ENCODE measurements around the gene UBR3. TPM values are rescaled to one million over a fixed set of nuclear protein-coding genes. Genes with fewer than 3 reads are reported as not detected.

UBR3 gene
- 28.1 and 38.0 TPM in 2 replicates for total RNA-seq

GRCh38 chr2:169827272-169828140, at the start of gene UBR3:
UBR3 (plus strand) TSS chr2:169827454; CDS start chr2:169827508, 54 bp downstream.

DNA sequence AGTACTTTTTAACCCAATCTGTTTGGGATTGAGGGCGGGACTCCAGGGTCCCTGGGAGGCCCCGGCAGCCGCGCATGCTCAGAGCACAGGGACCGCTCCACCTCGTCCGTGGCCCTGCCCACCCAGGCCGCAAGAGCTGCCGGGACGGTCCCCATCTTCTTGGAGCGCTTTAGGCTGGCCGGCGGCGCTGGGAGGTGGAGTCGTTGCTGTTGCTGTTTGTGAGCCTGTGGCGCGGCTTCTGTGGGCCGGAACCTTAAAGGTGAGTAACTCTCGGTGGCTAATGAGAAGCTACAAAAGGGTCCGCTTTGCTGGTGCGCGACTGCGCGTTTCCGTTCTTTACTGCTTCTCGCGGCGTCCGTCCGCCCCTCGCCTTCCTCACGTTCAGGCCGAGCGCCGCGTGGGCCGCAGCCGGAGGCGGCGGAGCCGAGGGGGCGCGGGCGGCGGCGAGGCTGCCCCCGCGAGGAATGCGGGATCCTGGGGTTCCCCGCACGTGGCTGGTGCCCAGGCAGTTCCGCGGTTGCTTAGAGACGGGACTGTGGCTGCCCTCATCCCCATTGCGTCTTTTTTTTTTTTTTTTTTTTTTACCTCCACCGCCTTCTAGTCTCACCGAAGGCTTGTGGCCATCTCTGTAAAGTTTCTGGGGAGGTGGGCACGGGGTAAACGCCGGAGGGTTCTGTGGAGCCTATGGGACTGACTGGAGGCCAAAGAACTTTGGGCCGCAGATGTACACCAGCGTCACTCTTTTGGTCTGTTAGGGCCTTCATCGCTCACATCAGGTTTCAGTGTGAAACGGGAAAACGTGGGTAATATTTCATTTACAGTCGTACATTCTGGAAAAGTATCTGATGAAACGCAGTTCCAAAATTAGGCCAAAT, 28.3 kb upstream of the UBR3 start, which contains the start of gene SSB:
SSB (plus strand) TSS at position 154 of the 875 bp plus-strand sequence. CDS start 2,090 bp downstream, outside the sequence.

DNA sequence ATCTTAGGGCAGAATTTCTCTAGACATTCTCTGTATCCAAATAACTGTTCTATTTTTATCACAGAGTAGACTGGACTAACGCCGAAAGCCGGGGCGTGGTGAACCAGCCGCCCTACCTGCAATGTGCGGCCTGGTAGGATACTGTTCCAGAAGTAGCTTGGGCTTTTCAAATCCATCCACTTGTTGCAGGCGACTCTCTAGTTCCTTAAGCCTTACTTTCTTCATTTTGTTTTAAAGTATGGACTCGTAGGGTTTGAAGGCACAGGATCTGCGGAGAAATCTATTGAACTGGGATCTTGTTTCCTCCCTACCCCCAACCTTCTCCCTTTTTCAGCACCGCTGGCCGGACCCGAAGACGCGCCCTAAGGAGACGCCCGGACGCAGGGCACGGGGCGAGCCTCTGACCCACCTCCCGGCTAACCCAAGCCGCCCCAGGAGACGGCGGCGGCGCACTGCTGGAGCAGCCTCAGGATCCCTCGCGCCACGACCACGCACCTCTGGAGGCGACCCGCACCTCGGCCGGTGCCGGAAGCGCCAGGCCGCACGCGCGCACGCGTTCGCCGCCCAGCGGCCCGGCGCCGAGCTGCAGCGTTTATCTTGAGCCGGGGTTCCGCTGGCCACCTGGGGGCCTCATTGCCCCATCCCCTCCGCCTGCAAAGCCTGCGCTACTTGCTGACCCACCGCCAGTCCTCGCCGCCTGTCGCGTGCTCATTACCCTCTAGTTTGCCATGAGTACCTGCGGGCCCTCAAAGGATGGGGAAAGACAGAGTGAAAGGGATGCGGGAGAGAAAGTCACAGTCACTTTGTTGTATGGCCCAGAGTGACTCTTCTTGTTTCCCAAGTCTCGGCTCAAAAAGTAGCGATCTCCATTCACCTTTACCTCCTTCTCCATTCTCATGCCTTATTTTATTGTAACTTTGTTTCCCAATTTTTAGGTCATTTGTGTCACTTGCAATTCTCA, 2.6 kb upstream of the UBR3 start, which contains the start of gene METTL5:
METTL5 (minus strand) TSS at position 533 of the 961 bp plus-strand sequence; CDS start at position 225, 308 bp downstream.

Small RNA genes within 50 kb of the gene (small RNA-seq; reads per million reads assigned to genes)
- not detected for gene RNU6-1006P

Other genes with a start within 250 kb of the UBR3 start
- 17.3 and 28.4 TPM in 2 replicates for gene PPIG, start 243.1 kb upstream of the UBR3 start, total RNA-seq
- gene CFAP210, start 133.0 kb upstream of the UBR3 start, total RNA-seq: not detected in 2 replicates
- 2.2 and 3.6 TPM in 2 replicates for gene PHOSPHO2, start 133.0 kb upstream of the UBR3 start, total RNA-seq
- 7.3 and 7.8 TPM in 2 replicates for gene KLHL23, start 93.6 kb upstream of the UBR3 start, total RNA-seq
- gene SSB, start 28.6 kb upstream of the UBR3 start, total RNA-seq: 72.8 and 98.4 TPM in 2 replicates
- gene METTL5, start 2.5 kb upstream of the UBR3 start, total RNA-seq: 46.7 and 48.6 TPM in 2 replicates